ENCODE measurements around the gene SEPTIN12.

Gene SEPTIN12

DNA sequence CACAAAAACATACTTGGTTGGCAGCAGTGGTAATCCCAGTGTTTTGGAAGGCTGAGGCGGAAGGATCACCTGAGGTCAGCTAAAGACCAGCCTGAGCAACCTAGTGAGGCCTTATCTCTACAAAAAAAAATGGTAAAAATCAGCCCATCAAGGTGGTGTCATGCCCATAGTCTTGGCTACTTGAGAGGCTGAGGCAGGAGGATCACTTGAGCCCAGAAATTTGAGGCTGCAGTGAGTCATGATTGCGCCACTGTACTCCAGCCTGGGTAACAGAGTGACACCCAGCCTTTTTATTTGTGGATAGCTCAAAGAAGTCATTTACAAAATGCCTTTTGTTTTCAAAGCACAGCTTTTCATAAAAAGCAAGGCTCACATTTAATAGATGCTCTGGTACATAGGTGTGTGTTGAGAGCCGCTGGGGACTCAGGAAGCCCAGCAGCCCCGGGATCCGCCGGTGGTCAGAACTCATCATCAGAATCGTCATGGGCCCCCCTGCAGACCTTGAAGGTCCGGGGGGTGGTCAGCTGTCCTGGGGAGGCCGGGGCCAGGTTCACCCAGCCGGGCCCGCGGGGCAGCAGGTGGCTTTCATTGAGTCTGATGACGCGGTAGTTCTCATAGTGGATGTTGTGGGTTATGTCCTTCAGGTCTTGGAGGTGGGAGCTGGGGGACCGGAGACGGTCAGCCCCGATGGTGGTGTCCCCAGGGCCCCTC, 10.7 kb downstream of the SEPTIN12 start:
- DNase-seq (ENCODE audit: low read depth, low spot score), result no peak
- H3K4me3 ChIP-seq (ENCODE audit: low read depth, low read length), result no peak overlapping the region
- in situ Hi-C loops (cut with HindIII; ENCODE audit: low sequenced_read_pairs), result no loop called here
- TF ChIP-seq, protein P1, sequence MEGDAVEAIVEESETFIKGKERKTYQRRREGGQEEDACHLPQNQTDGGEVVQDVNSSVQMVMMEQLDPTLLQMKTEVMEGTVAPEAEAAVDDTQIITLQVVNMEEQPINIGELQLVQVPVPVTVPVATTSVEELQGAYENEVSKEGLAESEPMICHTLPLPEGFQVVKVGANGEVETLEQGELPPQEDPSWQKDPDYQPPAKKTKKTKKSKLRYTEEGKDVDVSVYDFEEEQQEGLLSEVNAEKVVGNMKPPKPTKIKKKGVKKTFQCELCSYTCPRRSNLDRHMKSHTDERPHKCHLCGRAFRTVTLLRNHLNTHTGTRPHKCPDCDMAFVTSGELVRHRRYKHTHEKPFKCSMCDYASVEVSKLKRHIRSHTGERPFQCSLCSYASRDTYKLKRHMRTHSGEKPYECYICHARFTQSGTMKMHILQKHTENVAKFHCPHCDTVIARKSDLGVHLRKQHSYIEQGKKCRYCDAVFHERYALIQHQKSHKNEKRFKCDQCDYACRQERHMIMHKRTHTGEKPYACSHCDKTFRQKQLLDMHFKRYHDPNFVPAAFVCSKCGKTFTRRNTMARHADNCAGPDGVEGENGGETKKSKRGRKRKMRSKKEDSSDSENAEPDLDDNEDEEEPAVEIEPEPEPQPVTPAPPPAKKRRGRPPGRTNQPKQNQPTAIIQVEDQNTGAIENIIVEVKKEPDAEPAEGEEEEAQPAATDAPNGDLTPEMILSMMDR (IDR thresholded peaks at IDR 0.05; ENCODE audit: low read depth, low read length), result no peak

DNA sequence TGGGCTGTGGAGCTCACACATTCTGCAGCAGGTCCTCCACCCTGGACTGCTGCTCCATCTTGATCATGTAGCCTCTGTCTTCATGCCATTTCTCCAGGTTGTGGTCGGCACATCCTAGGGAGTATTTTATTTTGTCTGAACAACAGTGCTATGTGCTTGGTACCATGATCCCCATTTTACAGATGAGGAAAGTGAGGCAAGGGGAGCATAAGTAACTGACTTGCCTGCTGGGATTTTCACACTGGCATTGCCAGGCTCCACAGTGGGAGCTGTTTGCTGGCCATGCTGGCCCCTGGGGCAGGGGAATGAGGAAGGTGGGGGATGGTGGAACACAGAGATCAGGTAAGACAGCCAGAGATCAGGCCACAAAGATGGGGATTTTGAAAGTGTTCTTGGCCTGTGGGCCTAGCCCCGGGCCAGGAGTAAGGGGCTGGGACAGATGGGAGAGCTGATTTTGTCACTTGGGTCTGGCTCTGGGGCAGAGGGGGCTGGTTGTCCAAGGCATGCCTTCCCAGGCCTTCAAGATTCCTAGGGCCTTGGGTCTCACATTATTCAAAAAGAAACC, 11.9 kb downstream of the SEPTIN12 start:
- DNase-seq (ENCODE audit: low read depth, low spot score), result no peak
- TF ChIP-seq, protein P1 (IDR thresholded peaks at IDR 0.05; ENCODE audit: low read depth, low read length), result no peak
- in situ Hi-C loops (cut with HindIII; ENCODE audit: low sequenced_read_pairs), result no loop called here
- no peak overlapping the region for H3K4me3 ChIP-seq (ENCODE audit: low read depth, low read length)

DNA sequence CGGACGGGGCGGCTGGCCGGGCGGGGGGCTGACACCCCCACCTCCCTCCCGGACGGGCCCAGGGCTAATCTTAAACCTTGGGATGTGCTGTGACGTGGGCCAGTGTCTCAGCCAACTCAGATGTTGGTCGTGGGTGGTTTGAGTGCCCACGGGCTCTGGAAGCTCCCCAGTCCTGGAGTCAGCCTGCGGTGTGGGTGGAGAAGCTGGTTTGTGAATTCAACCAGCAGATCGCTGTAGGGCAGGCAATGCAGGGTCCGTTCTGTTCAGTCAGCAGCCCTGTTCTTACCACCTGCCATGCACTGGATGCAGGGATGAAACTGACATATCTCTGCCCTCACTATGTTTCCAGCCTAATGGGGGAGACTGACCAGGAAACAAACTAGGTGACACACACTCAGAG, 13.1 kb downstream of the SEPTIN12 start:
- in situ Hi-C loops (cut with HindIII; ENCODE audit: low sequenced_read_pairs), result no loop called here
- TF ChIP-seq, protein P1 (IDR thresholded peaks at IDR 0.05; ENCODE audit: low read depth, low read length), result no peak
- no peak for DNase-seq (ENCODE audit: low read depth, low spot score)
- no peak overlapping the region for H3K4me3 ChIP-seq (ENCODE audit: low read depth, low read length)

DNA sequence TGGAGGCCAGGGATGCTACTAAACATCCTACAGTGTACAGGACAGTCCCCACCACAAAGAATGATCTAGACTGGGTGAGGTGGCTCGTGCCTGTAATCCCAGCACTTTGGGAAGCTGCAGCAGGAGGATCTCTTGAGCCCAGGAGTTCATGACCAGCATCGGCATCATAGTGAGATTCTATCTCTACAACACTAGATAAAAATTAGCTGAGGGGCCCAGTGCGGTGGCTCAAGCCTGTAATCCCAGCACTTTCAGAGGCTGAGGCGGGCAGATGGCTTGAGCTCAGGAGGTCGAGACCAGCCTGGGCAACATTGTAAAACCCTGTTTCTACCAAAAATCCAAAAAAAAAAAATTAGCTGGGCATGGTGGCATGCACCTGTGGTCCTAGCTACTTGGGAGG, 15.8 kb downstream of the SEPTIN12 start:
- H3K4me3 ChIP-seq (ENCODE audit: low read depth, low read length), result no peak overlapping the region
- in situ Hi-C loops (cut with HindIII; ENCODE audit: low sequenced_read_pairs), result no loop called here
- TF ChIP-seq, protein P1 (IDR thresholded peaks at IDR 0.05; ENCODE audit: low read depth, low read length), result no peak
- DNase-seq (ENCODE audit: low read depth, low spot score), result no peak

DNA sequence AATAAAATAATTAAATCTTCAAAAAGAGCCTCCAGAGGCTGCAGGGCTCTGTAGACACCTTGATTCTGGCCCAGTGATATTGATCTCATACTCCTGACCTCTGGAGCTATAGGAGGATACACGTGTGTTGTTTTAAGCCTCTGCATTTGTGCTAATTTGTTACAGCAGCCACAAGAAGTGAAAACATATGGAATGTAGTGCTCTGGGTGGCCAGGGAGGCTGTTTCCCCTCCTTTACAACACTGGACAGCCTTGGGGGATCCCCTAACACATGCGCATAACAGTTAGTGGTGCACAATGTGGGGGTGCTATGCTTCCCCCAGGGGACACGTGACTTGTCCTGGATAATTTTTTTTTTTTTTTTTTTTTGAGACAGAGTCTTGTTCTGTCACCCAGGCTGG, 16.5 kb downstream of the SEPTIN12 start:
- no peak overlapping the region for H3K4me3 ChIP-seq (ENCODE audit: low read depth, low read length)
- no peak for DNase-seq (ENCODE audit: low read depth, low spot score)
- TF ChIP-seq, protein P1 (IDR thresholded peaks at IDR 0.05; ENCODE audit: low read depth, low read length), result no peak
- in situ Hi-C loops (cut with HindIII; ENCODE audit: low sequenced_read_pairs), result no loop called here

DNA sequence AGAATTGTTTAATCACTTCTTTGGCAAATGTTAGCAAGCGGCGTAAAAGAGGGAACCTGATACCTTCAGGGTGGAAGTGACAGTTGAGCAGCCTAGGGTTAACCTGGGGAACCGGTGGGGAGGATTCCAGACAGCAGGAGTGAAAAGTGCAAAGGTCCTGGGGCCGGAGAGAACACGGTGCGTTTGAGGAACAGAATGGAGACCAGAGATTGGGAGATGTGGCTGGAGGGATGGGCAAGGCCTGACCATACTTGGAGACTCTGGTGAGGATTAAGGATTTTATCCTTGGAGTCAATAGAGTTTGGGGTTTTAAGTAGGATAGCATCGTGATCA, 18.9 kb downstream of the SEPTIN12 start:
- in situ Hi-C loops (cut with HindIII; ENCODE audit: low sequenced_read_pairs), result no loop called here
- DNase-seq (ENCODE audit: low read depth, low spot score), result no peak
- H3K4me3 ChIP-seq (ENCODE audit: low read depth, low read length), result no peak overlapping the region
- TF ChIP-seq, protein P1 (IDR thresholded peaks at IDR 0.05; ENCODE audit: low read depth, low read length), result no peak

Data from astrocyte of the spinal cord (primary cell).